Measurements from ENCODE around the gene SSX5.

- TF ChIP-seq REST (IDR thresholded peaks at IDR 0.05; ENCODE audit: unreplicated experiment) = no peak
- no peak for TF ChIP-seq CTCF (conservative IDR thresholded peaks at IDR 0.05; ENCODE audit: low read depth in 2 of 2)
- no peak for TF ChIP-seq POLR2AphosphoS5 (IDR thresholded peaks at IDR 0.05; ENCODE audit: low read depth)
- no peak for TF ChIP-seq EZH2phosphoT487 (IDR thresholded peaks at IDR 0.05; ENCODE audit: unreplicated experiment)
- TF ChIP-seq EZH2 (IDR thresholded peaks at IDR 0.05; ENCODE audit: low read depth, unreplicated experiment) = no peak
- no peak for TF ChIP-seq NANOG (IDR thresholded peaks at IDR 0.05; ENCODE audit: borderline replicate concordance)
- TF ChIP-seq JUNB (IDR thresholded peaks at IDR 0.05; ENCODE audit: unreplicated experiment) = no peak
- no peak for TF ChIP-seq CREB1 (CRISPR knock-in tag; IDR thresholded peaks at IDR 0.05; ENCODE audit: low read depth)
- TF ChIP-seq STAT1 (IDR thresholded peaks at IDR 0.05; ENCODE audit: unreplicated experiment) = no peak
- TF ChIP-seq ZNF462 (CRISPR knock-in tag; IDR thresholded peaks at IDR 0.05) = no peak
These were observed 40.6 kb downstream of the SSX5 start for GRCh38 chrX:48156014-48156413.

All from GM23338 (cell line).